SH-SY5Y (cell line): ENCODE data around the gene ANG.

Experiments used
- GATA2 ChIP-seq: IDR thresholded peaks from 2 replicates; pipeline ENCODE4 v1.6.1; 2011; ENCODE audit warnings: mild to moderate bottlenecking, low read depth, low read length
- GATA3 ChIP-seq: IDR thresholded peaks from 2 replicates; pipeline ENCODE4 v1.6.1; 2011; ENCODE audit warnings: low read depth, mild to moderate bottlenecking, low read length, moderate library complexity

Gene ANG

GRCh38 chr14:20662968-20663732 is 25.4 kb upstream of the ANG start:
- TF ChIP-seq GATA3 = no peak
- no peak for TF ChIP-seq GATA2

DNA sequence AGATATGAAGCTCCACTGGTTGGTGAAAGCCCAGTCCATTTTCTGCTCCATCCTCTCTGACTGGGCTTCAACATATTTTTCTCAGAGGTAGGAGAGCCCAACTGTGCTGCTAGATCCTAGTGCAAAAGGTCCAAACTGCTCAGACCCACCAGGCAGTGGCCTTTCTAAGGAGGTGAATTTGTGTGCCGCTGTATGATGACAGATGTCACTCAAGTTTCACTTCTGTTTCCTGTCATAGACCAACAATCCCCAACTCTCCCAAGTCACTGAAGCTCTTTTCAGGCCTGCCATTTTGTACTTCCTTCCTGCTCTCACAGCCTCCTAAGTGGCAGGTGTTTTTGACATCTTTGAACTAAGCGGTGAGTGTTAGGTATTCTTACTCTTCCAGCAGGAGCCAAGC is 20.6 kb upstream of the ANG start:
- TF ChIP-seq GATA2 (no peak), GATA3 (no peak)

- TF ChIP-seq GATA2 = no peak
- no peak for TF ChIP-seq GATA3
Measured at GRCh38 chr14:20668969-20669368, 19.6 kb upstream of the ANG start.

- TF ChIP-seq GATA3 (no peak), GATA2 (no peak)
Measured at GRCh38 chr14:20671597-20672283, 16.8 kb upstream of the ANG start.

GRCh38 chr14:20675669-20676068 is 12.9 kb upstream of the ANG start:
- TF ChIP-seq GATA2 (no peak), GATA3 (no peak)

GRCh38 chr14:20676072-20676471 is 12.5 kb upstream of the ANG start:
- TF ChIP-seq GATA3 (no peak), GATA2 (no peak)

- TF ChIP-seq GATA2 (no peak), GATA3 (no peak)
Measured at GRCh38 chr14:20679907-20680306, 8.7 kb upstream of the ANG start.

DNA sequence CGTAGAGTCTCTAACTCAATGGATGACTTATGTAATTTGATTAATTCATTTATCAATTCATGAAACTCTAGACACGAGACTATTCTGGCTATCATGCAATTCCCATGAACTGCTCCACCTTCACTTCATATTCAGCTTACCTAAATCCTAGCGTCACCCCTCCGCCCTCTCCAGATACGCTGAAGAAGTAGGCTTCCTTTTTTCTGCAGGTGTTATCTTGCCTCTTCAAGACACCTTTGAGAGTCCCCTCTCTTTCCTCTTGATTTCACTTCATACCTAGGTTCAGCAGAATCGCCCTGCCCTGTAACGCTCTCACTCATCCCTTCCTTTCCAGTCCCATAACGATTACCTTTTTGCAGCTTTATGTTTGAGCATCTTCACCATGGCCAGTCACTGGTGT is 8.2 kb upstream of the ANG start:
- TF ChIP-seq GATA3 = no peak
- TF ChIP-seq GATA2 = no peak

DNA sequence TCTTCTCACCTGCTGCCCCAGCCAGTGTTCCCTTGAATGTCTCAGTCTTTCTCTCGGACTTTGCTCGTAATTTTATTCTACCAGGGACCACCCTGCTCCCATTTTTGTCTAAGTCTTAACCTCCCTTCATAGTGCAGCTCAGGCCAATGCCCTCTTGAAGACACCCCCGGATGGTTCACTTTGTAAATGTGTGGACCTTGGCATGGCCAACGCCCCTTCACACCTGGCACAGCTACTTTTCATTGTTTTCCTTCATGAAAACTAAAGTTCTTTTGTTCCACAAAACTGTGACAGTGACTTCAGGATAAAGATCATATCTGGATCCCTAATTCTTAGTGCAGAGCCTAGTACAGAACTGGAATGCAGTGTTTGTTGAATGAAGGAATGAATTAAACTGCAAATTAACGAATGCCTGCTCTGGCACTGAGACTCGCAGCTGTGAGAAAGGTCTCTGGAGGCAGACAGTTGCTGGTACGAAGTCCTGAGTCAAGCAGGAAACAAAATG is 7.7 kb upstream of the ANG start:
- TF ChIP-seq GATA3 (no peak), GATA2 (no peak)

GRCh38 chr14:20681348-20682126 is 7.0 kb upstream of the ANG start:
- TF ChIP-seq GATA3 (no peak), GATA2 (no peak)

DNA sequence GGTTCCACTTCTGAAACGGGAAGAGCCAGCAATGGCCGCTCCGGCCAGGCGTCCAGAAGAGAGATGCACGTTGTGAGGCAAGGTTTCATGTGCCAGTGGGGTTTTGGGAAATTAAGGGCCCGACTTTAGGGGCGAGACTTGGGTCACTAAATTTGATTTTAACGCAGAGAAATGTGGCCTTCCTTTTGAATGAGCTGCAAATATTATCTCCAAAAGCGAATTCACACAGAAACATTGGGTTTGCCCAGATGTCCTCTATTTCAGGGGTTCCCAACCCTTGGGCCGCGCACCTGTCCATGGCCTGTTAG is 6.5 kb upstream of the ANG start:
- no peak for TF ChIP-seq GATA3
- no peak for TF ChIP-seq GATA2

DNA sequence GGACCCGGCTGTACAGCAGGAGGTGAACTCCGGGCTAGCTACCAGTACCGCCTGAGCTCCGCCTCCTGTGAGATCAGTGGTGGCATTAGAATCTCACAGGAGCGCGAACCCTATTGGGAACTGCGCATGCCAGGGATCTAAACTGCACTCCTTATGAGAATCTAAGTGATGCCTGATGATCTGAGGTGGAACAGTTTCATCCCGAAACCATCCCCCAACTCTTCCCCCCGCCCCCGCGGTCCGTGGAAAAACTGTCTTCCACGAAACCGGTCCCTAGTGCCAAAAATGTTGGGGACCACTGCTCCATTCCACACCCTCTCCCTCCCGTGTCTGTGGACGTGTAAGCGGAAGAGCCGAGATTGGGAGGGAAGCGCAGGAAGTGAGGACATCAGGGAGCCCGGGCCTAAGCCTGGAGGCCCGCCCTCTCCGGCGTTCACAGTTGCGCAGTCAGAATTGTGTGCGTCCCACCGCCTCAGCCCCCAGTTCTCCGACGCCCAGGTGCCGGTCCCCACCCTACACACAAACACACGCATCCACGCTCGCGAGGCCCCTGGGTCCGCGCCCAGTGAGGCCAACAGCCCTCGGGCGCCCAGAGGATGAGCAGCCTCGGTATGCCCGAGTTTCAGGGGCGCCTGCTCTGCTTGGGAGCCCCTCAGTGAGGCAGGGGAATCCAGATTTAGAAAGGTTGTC is 6.0 kb upstream of the ANG start:
- TF ChIP-seq GATA3 (no peak), GATA2 (no peak)

DNA sequence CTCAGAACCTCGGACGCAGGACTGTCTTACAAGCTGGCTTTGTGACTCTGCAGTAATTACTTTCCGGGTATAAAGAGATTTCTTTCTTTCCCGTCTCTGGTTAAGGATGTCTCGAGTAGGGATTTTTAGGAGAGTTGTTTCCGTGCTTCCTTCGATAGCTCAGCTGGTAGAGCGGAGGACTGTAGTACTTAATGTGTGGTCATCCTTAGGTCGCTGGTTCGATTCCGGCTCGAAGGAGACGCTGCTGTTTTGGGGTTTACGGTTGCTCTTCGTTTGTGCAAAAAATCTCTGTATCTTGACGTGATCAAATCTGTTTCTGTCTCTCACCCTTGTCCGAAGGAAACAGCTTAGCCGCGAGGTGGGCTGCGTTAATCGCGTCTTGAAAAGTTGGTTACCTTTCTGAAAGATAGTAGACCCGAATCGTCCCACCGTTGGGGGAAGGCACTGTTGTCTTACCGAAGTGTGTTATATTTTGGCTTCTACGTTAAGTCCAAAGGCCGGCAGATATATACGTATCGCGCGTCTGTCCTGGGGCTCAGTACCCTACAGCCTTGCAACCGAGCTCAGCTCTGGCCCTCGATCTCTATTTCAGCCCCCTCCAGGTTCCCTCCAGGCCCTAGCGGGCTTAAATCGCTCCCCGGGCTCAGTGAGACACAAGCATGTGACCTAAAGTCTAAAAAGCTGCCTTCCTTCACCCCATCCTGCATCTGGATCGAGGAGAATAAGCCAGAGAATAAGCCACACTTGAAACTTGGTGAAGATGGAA is 5.3 kb upstream of the ANG start:
- TF ChIP-seq GATA3 = no peak
- TF ChIP-seq GATA2 = peak; percentile 16; the same call in 1 of the 2 replicates
